Heart right ventricle (tissue), 16 donors: ENCODE measurements around the gene NDUFA7. TPM values are rescaled to one million over a fixed set of nuclear protein-coding genes. Genes with fewer than 3 reads are reported as not detected.

ENCODE experiments used
- ATAC-seq, 8 donors: fragments of 200-7000 bp; cut with Tn5 transposase; one replicate each; pipeline ENCODE4 v1.9.1; 2020; ENCODE audit warnings: mild to moderate bottlenecking in 8 of 8, moderate library complexity in 8 of 8, moderate number of reproducible peaks in 1 of 8
- DNase-seq, 2 donors: peaks; one replicate each; pipeline ENCODE4 v3.0.0-alpha.2; 2020
- H3K27ac ChIP-seq, 10 donors: fragments of 200-600 bp; sonication (generic) in 2 of 10; one replicate each; pipeline versions ENCODE4 v1.5.0 to v1.8.0; 2020 to 2022; ENCODE audit warnings: mild to moderate bottlenecking in 3 of 10
- H3K27me3 ChIP-seq, 7 donors: fragments of 200-600 bp; one replicate each; pipeline ENCODE4 v1.8.0; 2021 to 2022; ENCODE audit warnings: mild to moderate bottlenecking in 2 of 7
- H3K36me3 ChIP-seq, 9 donors: fragments of 200-600 bp; sonication (generic) in 1 of 9; one replicate each; pipeline versions ENCODE4 v1.5.0 to v1.8.0; 2020 to 2022; ENCODE audit warnings: mild to moderate bottlenecking in 2 of 9
- H3K4me1 ChIP-seq, 9 donors: fragments of 200-600 bp; sonication (generic) in 1 of 9; one replicate each; pipeline versions ENCODE4 v1.5.0 to v1.8.0; 2020 to 2022; ENCODE audit warnings: mild to moderate bottlenecking in 4 of 9
- H3K4me3 ChIP-seq, 10 donors: fragments of 200-600 bp; sonication (generic) in 2 of 10; one replicate each; pipeline versions ENCODE4 v1.5.0 to v1.8.0; 2020 to 2022; ENCODE audit warnings: mild to moderate bottlenecking in 7 of 10, moderate library complexity in 2 of 10
- H3K9me3 ChIP-seq, 11 donors: fragments of 200-600 bp in 10 of 11; sonication (generic) in 2 of 11; one replicate each; pipeline versions ENCODE4 v1.5.0 to v1.8.0; 2013 to 2022; ENCODE audit warnings: mild to moderate bottlenecking in 2 of 11, control low read depth in 1 of 11, moderate library complexity in 1 of 11
- WGBS, 2 donors: extraction: QIAGEN DNeasy Blood & Tissue Kit; methylation state at CpG; one replicate each; pipeline ENCODE4 v1.1.7; 2013; ENCODE audit warnings: inconsistent platforms in 1 of 2; 5-methylcytosine and 5-hydroxymethylcytosine counted together
- intact Hi-C, 10 donors: fragments of 100-400 bp; cut with DNase I; formaldehyde crosslinking; loops; one replicate each; pipeline versions ENCODE4 v1.11.1 to v1.14.2; 2022
- long read RNA-seq, 3 donors: library from polyadenylated mRNA; unstranded; transcript quantifications; one replicate each; pipeline ENCODE4 v2.0.0, GENCODE V29; 2020 to 2021
- polyA plus RNA-seq, 2 donors: library from polyadenylated mRNA; stranded (reverse); fragments of 200-250 nt; gene quantifications; one replicate each; pipeline ENCODE4 v1.2.3, GENCODE V29; 2013
- total RNA-seq, 10 donors: library from RNA; stranded (reverse); fragmentation: NEBNext Ultra II Directional in 3 of 10; extraction: Animal tissue kit (Norgen Biotek cat#: 25700) in 3 of 10; gene quantifications; one replicate each; pipeline versions ENCODE4 v1.2.1 to v1.2.4, GENCODE V29; 2021 to 2023
- TF ChIP-seq, protein P1 (sequence below), 9 donors: fragments of 200-600 bp; sonication (generic) in 2 of 9; IDR thresholded peaks; one replicate each; pipeline versions ENCODE4 v1.5.0 to v1.8.0; 2021 to 2022; ENCODE audit warnings: antibody characterized with exemption in 9 of 9, mild to moderate bottlenecking in 5 of 9, moderate library complexity in 1 of 9
- donor health status: Arrhythmogenic right ventricular cardiomyopathy.
- donor health status: ischemic (EF 13 %, LVEDD 7.1; RV severe dilation, severe dysfunction).
- donor health status: healthy with polysubstance abuse.
- donor health status: DM: no; HTN: yes; CAD: no.
- donor health status: DM: no; HTN: no; CAD: no.
- donor health status: ischemic (EF 25% LVEDD 6.9; RV normal size, moderate dysfunction).
- donor health status: ischemic (EF 25% LVEDD 5.7; RV mildly dilated, moderate dysfunction).
- donor health status: healthy.
- donor health status: DM: yes; HTN: yes; CAD: no.
- donor health status: Ischemic cardiomyopathy.
- donor health status: ischemic (EF 35%, LVEDD 5.7; RV mildly dilated, moderate dysfunction).
- donor health status: nonischemic (EF 11% LVEDD 7.7; RV severe dilation, severe dysfunction).
- donor health status: DM: yes; HTN: yes; CAD: no.
- donor health status: PGD.
- donor health status: ischemic (EF 29% LVEDD 5.4; RV normal size, mild dysfunction).
- donor health status: nonischemic (EF 23%, LVEDD 6.1; RV moderate dilation, normal function).

Gene NDUFA7
- total RNA-seq: 100 to 1,000 TPM in 5 of 10 donors, 10 to 100 TPM in 5; 74.7 to 124 (median 99.7) TPM
- polyA plus RNA-seq: 100 to 1,000 TPM; 227 to 436 TPM
- long read RNA-seq, donor 1, transcript NDUFA7-201 (4 exons, 601 nt): major isoform, 47 of 57 reads
- long read RNA-seq, donor 1, partial matches to known transcripts: 9 of 57 reads
- long read RNA-seq, donor 1, other reads (novel, unspliced or antisense): 1 of 57 reads
- long read RNA-seq, donor 2, transcript NDUFA7-201 (4 exons, 601 nt): major isoform, 81 of 95 reads
- long read RNA-seq, donor 2, partial matches to known transcripts: 9 of 95 reads
- long read RNA-seq, donor 2, other reads (novel, unspliced or antisense): 1 of 95 reads
- long read RNA-seq, donor 3, partial matches to known transcripts: 7 of 10 reads
- long read RNA-seq, donor 3, other reads (novel, unspliced or antisense): 1 of 10 reads

GRCh38 chr19:8321067-8321985 lies at the start of gene NDUFA7, which contains the start of gene RPS28:
Gene NDUFA7 (minus strand): TSS chr19:8321375. CDS start chr19:8321358, 17 bp downstream.
Gene RPS28 (plus strand): TSS chr19:8321496. CDS start chr19:8321531, 35 bp downstream.
- Histone ChIP-seq H3K36me3 (peaks cover 0 to 46% (median 22%) of the 10 kb centered on the region in 9 donors), H3K9me3 (no peaks in the 10 kb centered on the region), H3K27me3 (no peaks in the 10 kb centered on the region), H3K4me1 (peaks cover 17 to 58% (median 44%) of the 10 kb centered on the region in 9 donors), H3K27ac (peak within 1 kb of the TSS; percentile 81 to 97 (median 96)), H3K4me3 (peak within 1 kb of the TSS; percentile 67 to 99 (median 96))
- DNase-seq: peak; percentile 97 to 98
- 0% methylated on average over 72 of the region's 72 CpGs for WGBS, 2 donors
- TF ChIP-seq, protein P1, sequence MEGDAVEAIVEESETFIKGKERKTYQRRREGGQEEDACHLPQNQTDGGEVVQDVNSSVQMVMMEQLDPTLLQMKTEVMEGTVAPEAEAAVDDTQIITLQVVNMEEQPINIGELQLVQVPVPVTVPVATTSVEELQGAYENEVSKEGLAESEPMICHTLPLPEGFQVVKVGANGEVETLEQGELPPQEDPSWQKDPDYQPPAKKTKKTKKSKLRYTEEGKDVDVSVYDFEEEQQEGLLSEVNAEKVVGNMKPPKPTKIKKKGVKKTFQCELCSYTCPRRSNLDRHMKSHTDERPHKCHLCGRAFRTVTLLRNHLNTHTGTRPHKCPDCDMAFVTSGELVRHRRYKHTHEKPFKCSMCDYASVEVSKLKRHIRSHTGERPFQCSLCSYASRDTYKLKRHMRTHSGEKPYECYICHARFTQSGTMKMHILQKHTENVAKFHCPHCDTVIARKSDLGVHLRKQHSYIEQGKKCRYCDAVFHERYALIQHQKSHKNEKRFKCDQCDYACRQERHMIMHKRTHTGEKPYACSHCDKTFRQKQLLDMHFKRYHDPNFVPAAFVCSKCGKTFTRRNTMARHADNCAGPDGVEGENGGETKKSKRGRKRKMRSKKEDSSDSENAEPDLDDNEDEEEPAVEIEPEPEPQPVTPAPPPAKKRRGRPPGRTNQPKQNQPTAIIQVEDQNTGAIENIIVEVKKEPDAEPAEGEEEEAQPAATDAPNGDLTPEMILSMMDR (IDR thresholded peaks at IDR 0.05): peak; percentile 15 to 60 (median 49)
- peak; percentile 95 to 98 (median 96) for ATAC-seq
- intact Hi-C loops: loop anchor here in 3 of 10 donors (2.0 to 10.0 kb wide), 4 partner anchors 21 to 193 kb away; partner anchors contain the start of genes KANK3 (in 1 of the 3) and ZNF414 (in 1 of the 3)

DNA sequence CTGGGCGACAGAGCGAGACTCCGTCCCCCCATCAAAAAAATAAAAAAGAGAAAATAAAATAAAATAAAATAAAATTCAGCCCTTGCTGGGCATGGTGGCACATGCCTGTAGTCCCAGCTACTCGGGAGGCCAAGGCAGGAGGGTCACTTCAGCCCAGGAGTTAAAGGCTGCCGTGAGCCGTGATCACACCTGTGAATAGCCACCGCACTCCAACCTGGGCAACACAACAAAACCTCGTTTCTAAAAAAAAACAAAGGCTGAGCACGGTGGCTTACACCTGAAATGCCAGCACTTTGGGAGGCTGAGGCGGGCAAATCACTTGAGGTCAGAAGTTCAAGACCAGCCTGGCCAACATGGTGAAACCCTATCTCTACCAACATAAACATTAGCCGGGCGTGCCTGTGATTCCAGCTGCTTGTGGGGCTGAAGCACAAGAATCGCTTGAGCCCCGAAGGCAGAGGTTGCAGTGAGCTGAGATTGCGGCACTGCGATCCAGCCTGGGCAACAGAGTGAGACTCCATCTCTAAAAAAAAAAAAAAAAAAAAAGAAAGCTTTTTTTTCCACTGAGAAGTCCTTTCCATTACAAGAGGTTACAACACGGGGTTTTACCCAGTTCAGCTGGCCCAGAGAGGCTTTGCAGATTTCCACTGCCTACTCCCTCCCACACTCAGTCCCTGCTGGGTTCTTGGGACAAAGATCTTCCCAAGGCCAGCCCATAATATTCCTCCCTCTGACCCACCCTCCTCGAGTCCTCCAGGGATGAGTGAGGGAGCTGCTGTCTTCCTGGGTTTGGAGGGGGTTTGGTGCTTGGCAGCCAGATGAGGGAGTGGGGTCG lies 49.2 kb upstream of the NDUFA7 start:
- H3K27ac ChIP-seq: peak overlapping the region in 4 of 10 donors; percentile 15 to 60 (median 29)

GRCh38 chr19:8367327-8368001 lies 46.3 kb upstream of the NDUFA7 start:
- ATAC-seq: peak; percentile 36 to 81 (median 66)
- H3K9me3 ChIP-seq: no peaks in the 10 kb centered on the region
- peaks cover 0 to 49% (median 0%) of the 10 kb centered on the region in 9 donors for H3K36me3 ChIP-seq
- peak overlapping the region in 9 of 10 donors; percentile 31 to 93 (median 78) for H3K27ac ChIP-seq
- intact Hi-C loops: loop anchor here in 3 of 10 donors (1.0 to 2.0 kb wide), 3 partner anchors 23 to 25 kb away; partner anchors contain the start of gene RAB11B (in 2 of the 3)
- H3K4me1 ChIP-seq: peaks cover 17 to 79% (median 54%) of the 10 kb centered on the region in 9 donors
- peak overlapping the region in 7 of 10 donors; percentile 13 to 79 (median 23) for H3K4me3 ChIP-seq
- H3K27me3 ChIP-seq: peaks cover 0 to 30% (median 0%) of the 10 kb centered on the region in 7 donors
- peak; percentile 90 to 91 for DNase-seq
- TF ChIP-seq, protein P1 (IDR thresholded peaks at IDR 0.05): no peak
- WGBS, 2 donors: 20 to 22% methylated on average over 23 of the region's 23 CpGs

More for the DNA sequence above, 49.2 kb upstream of the NDUFA7 start:
- Histone ChIP-seq H3K27me3 (peaks cover 0 to 7% (median 0%) of the 10 kb centered on the region in 7 donors), H3K9me3 (no peaks in the 10 kb centered on the region), H3K4me3 (no peak overlapping the region), H3K36me3 (peaks cover 0 to 72% (median 4%) of the 10 kb centered on the region in 9 donors), H3K4me1 (peaks cover 12 to 57% (median 28%) of the 10 kb centered on the region in 9 donors)
- WGBS, 2 donors: 84 to 87% methylated on average over 19 of the region's 19 CpGs
- ATAC-seq (peak in 5 of 8 donors; percentile 18 to 41 (median 34)), DNase-seq (no peak)
- TF ChIP-seq, protein P1 (IDR thresholded peaks at IDR 0.05): no peak
- intact Hi-C loops: no loop called here
